OCI-LY1 (cell line): ENCODE results near the gene ANKRD11.
A peak's percentile ranks its signal among the peaks of the same experiment; 100 is the strongest.
"Not testable (repeated sequence)": the region's sequence is repeated elsewhere in the genome, so short reads cannot be mapped to it uniquely, and the experiment has no call there.

Source experiments
- H2AFZ ChIP-seq: fragments of 200-600 bp; sonication (generic), shearing (Covaris generic); 2 replicates; pipeline ENCODE4 v1.6.0; 2014; ENCODE audit warnings: antibody characterized with exemption, mild to moderate bottlenecking, low read length
- H3F3A ChIP-seq: fragments of 200-600 bp; sonication (generic), shearing (Covaris generic); 2 replicates; pipeline ENCODE4 v1.6.0; 2014; ENCODE audit warnings: mild to moderate bottlenecking, antibody characterized with exemption, low read length, moderate library complexity; ENCODE audit not compliant: insufficient read depth
- H3K27ac ChIP-seq: fragments of 200-600 bp; sonication (generic); 2 replicates; pipeline ENCODE4 v1.5.1; 2014; ENCODE audit warnings: low read length, mixed run types, mild to moderate bottlenecking, low read depth; ENCODE audit not compliant: poor library complexity, severe bottlenecking
- H3K27me3 ChIP-seq: fragments of 200-600 bp; sonication (generic); 2 replicates; pipeline ENCODE4 v1.6.0; 2014; ENCODE audit warnings: antibody characterized with exemption, mild to moderate bottlenecking, low read length, moderate library complexity; ENCODE audit not compliant: insufficient read depth
- H3K36me3 ChIP-seq: fragments of 200-600 bp; sonication (generic); 2 replicates; pipeline ENCODE4 v1.6.1; 2014; ENCODE audit warnings: mild to moderate bottlenecking, antibody characterized with exemption, low read length, moderate library complexity, mixed read lengths; ENCODE audit not compliant: insufficient read depth
- H3K4me1 ChIP-seq: fragments of 200-600 bp; sonication (generic); 2 replicates; pipeline ENCODE4 v1.5.1; 2014; ENCODE audit warnings: mild to moderate bottlenecking, low read length, moderate library complexity; ENCODE audit not compliant: insufficient read depth, severe bottlenecking
- H3K4me2 ChIP-seq: fragments of 200-600 bp; sonication (generic), shearing (Covaris generic); 2 replicates; pipeline ENCODE4 v1.6.1; 2014; ENCODE audit warnings: low read length
- H3K4me3 ChIP-seq: fragments of 200-600 bp; sonication (generic); 2 replicates; pipeline ENCODE4 v1.5.1; 2014; ENCODE audit warnings: low read length, low read depth, mild to moderate bottlenecking, mixed read lengths; ENCODE audit not compliant: poor library complexity, severe bottlenecking
- H3K79me2 ChIP-seq: fragments of 200-600 bp; shearing (Covaris generic); 2 replicates; pipeline ENCODE4 v1.6.1; 2016; ENCODE audit warnings: mixed run types, low read length, mixed read lengths; ENCODE audit not compliant: insufficient read depth
- H3K9ac ChIP-seq: fragments of 200-600 bp; sonication (generic), shearing (Covaris generic); 2 replicates; pipeline ENCODE4 v1.6.1; 2014; ENCODE audit warnings: mild to moderate bottlenecking, low read length, mixed read lengths
- H3K9me2 ChIP-seq: fragments of 200-600 bp; sonication (generic), shearing (Covaris generic); 2 replicates; pipeline ENCODE4 v1.6.1; 2014; ENCODE audit warnings: low read depth, mild to moderate bottlenecking, low read length, mixed read lengths
- H3K9me3 ChIP-seq: fragments of 200-600 bp; shearing (Covaris generic); 2 replicates; pipeline ENCODE4 v1.6.1; 2014; ENCODE audit warnings: low read length, mixed read lengths
- H4K20me1 ChIP-seq: fragments of 200-600 bp; sonication (generic), shearing (Covaris generic); 2 replicates; pipeline ENCODE4 v1.6.0; 2016; ENCODE audit warnings: mild to moderate bottlenecking, low read length; ENCODE audit not compliant: insufficient read depth
- EZH2 ChIP-seq: fragments of 200-600 bp; sonication (generic), shearing (Covaris generic); IDR thresholded peaks from 2 replicates; pipeline ENCODE4 v1.8.0; 2017; ENCODE audit warnings: borderline replicate concordance, mixed run types, mild to moderate bottlenecking, antibody characterized with exemption, low read length, moderate library complexity, mixed read lengths
- TF ChIP-seq, protein P1 (sequence below): fragments of 200-600 bp; sonication (generic), shearing (Covaris generic); IDR thresholded peaks from 2 replicates; pipeline ENCODE4 v1.5.1; 2017; ENCODE audit warnings: mild to moderate bottlenecking, antibody characterized with exemption, low read length, moderate library complexity, mixed read lengths

Gene ANKRD11

DNA sequence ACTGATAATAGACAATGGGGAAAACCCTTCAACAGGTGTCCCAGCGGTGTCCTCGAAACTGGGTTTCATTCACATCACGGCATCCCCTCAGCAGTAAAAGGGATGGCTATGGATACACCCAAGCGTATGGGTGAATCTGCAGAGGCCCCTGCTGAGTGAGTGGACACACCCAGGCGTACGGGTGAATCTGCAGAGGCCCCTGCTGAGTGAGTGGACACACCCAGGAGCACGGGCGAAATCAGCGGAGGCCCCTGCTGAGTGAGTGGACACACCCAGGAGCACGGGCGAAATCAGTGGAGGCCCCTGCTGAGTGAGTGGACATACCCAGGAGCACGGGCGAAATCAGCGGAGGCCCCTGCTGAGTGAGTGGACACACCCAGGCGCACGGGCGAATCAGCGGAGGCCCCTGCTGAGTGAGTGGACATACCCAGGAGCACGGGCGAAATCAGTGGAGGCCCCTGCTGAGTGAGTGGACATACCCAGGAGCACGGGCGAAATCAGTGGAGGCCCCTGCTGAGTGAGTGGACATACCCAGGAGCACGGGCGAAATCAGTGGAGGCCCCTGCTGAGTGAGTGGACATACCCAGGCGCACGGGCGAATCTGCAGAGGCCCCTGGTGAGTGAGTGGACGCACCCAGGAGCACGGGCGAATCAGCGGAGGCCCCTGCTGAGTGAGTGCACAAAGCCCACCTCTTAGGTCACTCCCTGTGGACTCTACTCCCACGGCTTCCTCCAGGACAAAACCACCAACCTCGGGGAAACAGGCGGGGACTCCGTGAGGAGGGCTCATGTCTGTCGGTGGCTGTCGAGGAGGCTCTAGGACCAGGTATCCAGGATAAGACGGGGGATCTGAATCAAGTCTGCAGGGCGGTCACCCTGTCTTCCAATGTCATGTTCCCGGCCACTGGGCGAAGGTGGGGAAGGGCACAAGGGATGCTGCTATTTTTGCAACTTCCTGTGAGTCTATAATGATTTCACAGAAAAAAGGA, 161.7 kb downstream of the ANKRD11 start:
- not testable (repeated sequence) for H3K4me3 ChIP-seq, H4K20me1 ChIP-seq, H3K27ac ChIP-seq, H3K4me2 ChIP-seq, H3K27me3 ChIP-seq, H3K9me3 ChIP-seq, H3K36me3 ChIP-seq, H3K9ac ChIP-seq, H2AFZ ChIP-seq, H3K9me2 ChIP-seq, H3F3A ChIP-seq
- H3K4me1 ChIP-seq: peaks cover 74% of the 10 kb centered on the region
- H3K79me2 ChIP-seq: peaks cover 69% of the 10 kb centered on the region

DNA sequence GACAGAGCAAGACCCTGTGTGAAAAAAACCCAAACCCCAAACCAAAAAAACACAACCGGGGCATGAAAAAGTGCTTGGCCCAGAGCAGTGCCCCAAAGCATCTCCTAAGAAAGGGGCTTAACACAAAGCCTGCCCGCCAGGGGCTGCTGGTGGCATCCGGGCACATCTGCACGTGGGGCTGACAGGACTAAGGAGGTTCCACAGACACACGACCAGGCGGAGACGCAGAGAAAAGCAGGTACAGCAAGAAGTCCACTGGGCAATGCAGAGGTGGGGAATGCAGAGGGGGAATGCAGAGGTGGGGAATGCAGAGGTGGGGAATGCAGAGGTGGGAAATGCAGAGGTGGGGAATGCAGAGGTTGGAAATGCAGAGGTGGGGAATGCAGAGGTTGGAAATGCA, 163.6 kb downstream of the ANKRD11 start:
- Histone ChIP-seq H3K4me3 (no peak overlapping the region), H3K79me2 (peaks cover 54% of the 10 kb centered on the region), H3K27me3 (no peaks in the 10 kb centered on the region), H3K9me2 (no peaks in the 10 kb centered on the region), H3K4me2 (peak overlapping the region; percentile 50), H3K9ac (peak overlapping the region; percentile 55; the same call in 1 of the 2 replicates), H3K4me1 (peaks cover 68% of the 10 kb centered on the region), H2AFZ (no peak overlapping the region), H3K27ac (peak overlapping the region; percentile 77), H3K9me3 (no peaks in the 10 kb centered on the region), H3K36me3 (0 out of 2 replicates have a peak, but pooled peaks cover 3% of the 10 kb centered on the region), H3F3A (0 out of 2 replicates have a peak, but pooled peaks cover 5% of the 10 kb centered on the region), H4K20me1 (no peaks in the 10 kb centered on the region)
- TF ChIP-seq EZH2: no peak
- TF ChIP-seq, protein P1, sequence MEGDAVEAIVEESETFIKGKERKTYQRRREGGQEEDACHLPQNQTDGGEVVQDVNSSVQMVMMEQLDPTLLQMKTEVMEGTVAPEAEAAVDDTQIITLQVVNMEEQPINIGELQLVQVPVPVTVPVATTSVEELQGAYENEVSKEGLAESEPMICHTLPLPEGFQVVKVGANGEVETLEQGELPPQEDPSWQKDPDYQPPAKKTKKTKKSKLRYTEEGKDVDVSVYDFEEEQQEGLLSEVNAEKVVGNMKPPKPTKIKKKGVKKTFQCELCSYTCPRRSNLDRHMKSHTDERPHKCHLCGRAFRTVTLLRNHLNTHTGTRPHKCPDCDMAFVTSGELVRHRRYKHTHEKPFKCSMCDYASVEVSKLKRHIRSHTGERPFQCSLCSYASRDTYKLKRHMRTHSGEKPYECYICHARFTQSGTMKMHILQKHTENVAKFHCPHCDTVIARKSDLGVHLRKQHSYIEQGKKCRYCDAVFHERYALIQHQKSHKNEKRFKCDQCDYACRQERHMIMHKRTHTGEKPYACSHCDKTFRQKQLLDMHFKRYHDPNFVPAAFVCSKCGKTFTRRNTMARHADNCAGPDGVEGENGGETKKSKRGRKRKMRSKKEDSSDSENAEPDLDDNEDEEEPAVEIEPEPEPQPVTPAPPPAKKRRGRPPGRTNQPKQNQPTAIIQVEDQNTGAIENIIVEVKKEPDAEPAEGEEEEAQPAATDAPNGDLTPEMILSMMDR: no peak

- peaks cover 68% of the 10 kb centered on the region for H3K4me1 ChIP-seq
- no peaks in the 10 kb centered on the region for H3K9me3 ChIP-seq
- peak overlapping the region; percentile 20 for H3K4me3 ChIP-seq
- TF ChIP-seq, protein P1: no peak
- no peak for TF ChIP-seq EZH2
- H3F3A ChIP-seq: 0 out of 2 replicates have a peak, but pooled peaks cover 5% of the 10 kb centered on the region
- peak overlapping the region; percentile 55 for H3K9ac ChIP-seq
- peaks cover 47% of the 10 kb centered on the region for H3K79me2 ChIP-seq
- H2AFZ ChIP-seq: no peak overlapping the region
- H3K4me2 ChIP-seq: peak overlapping the region; percentile 50
- no peaks in the 10 kb centered on the region for H3K27me3 ChIP-seq
- H4K20me1 ChIP-seq: no peaks in the 10 kb centered on the region
- peak overlapping the region; percentile 77 for H3K27ac ChIP-seq
- H3K36me3 ChIP-seq: 0 out of 2 replicates have a peak, but pooled peaks cover 3% of the 10 kb centered on the region
- no peaks in the 10 kb centered on the region for H3K9me2 ChIP-seq
These were observed 164.4 kb downstream of the ANKRD11 start for GRCh38 chr16:89325861-89326471.
